NB4 (cell line): ENCODE results near the gene KLHL13.
"Not testable (repeated sequence)": the region's sequence is repeated elsewhere in the genome, so short reads cannot be mapped to it uniquely, and the experiment has no call there.

Source experiments
- DNase-seq: peaks from one replicate; pipeline ENCODE4 v3.0.0; 2010; ENCODE audit warnings: low read depth
- H3K4me3 ChIP-seq: one replicate; pipeline ENCODE4 v1.5.1; 2011; ENCODE audit warnings: mild to moderate bottlenecking, low read depth, low read length, moderate library complexity
- MYC ChIP-seq: IDR thresholded peaks from 2 replicates; pipeline ENCODE4 v1.6.1; 2011; ENCODE audit warnings: low read depth, low read length
- POLR2A ChIP-seq: IDR thresholded peaks from 2 replicates; pipeline ENCODE4 v1.6.1; 2011; ENCODE audit warnings: mild to moderate bottlenecking; ENCODE audit not compliant: insufficient read length; ENCODE audit errors: extremely low read depth
- TF ChIP-seq, protein P1 (sequence below): IDR thresholded peaks from 2 replicates; pipeline ENCODE4 v1.6.1; 2011; ENCODE audit warnings: low read depth, low read length
- TF ChIP-seq, protein P2 (sequence below): IDR thresholded peaks from one replicate; pipeline ENCODE4 v1.5.1; 2012; ENCODE audit warnings: low read depth, low read length

Gene KLHL13

DNA sequence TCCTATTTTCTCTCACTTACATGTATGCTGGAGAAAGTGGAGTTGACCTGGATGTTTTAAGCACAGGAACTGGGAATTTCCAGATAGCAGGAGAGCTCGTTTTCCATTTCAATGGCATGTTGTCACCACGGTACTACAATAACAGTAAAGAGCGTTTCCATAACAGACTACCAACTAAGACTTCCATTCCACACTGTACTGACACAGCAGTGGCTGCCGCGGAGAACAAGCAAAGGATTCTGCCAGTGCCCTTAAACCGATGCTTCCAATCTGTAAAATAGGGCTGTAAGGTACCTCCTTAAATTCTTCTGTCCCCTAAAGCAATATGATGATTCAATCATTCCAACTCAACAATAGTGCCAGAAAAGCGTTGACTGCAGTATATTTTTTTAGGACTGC lies 143.9 kb downstream of the KLHL13 start:
- no peak for DNase-seq
- no peak overlapping the region for H3K4me3 ChIP-seq
- TF ChIP-seq, protein P1, sequence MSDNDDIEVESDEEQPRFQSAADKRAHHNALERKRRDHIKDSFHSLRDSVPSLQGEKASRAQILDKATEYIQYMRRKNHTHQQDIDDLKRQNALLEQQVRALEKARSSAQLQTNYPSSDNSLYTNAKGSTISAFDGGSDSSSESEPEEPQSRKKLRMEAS: no peak
- no peak for TF ChIP-seq POLR2A
- no peak for TF ChIP-seq MYC
- TF ChIP-seq, protein P2, sequence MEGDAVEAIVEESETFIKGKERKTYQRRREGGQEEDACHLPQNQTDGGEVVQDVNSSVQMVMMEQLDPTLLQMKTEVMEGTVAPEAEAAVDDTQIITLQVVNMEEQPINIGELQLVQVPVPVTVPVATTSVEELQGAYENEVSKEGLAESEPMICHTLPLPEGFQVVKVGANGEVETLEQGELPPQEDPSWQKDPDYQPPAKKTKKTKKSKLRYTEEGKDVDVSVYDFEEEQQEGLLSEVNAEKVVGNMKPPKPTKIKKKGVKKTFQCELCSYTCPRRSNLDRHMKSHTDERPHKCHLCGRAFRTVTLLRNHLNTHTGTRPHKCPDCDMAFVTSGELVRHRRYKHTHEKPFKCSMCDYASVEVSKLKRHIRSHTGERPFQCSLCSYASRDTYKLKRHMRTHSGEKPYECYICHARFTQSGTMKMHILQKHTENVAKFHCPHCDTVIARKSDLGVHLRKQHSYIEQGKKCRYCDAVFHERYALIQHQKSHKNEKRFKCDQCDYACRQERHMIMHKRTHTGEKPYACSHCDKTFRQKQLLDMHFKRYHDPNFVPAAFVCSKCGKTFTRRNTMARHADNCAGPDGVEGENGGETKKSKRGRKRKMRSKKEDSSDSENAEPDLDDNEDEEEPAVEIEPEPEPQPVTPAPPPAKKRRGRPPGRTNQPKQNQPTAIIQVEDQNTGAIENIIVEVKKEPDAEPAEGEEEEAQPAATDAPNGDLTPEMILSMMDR: no peak

DNA sequence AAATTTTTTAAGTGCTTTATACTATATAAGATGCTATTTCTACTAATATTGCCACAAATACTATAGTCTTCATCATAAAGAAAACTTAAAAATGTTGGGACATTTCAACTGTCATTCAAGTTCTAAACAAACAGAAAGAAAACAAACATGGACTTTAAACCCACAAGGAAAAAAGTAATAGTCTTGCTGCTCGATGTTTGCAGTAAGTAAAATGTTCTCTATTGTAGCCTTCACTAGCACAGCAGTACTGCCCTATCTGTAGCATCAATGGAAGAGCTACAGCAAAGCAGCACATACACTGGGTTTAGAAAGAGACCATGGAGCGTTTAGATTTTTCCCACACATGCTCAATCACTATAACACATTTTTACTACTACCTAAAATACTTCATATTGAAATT lies 146.8 kb downstream of the KLHL13 start:
- H3K4me3 ChIP-seq: no peak overlapping the region
- TF ChIP-seq, protein P1: no peak
- TF ChIP-seq, protein P2: no peak
- no peak for TF ChIP-seq POLR2A
- TF ChIP-seq MYC: no peak
- no peak for DNase-seq

DNA sequence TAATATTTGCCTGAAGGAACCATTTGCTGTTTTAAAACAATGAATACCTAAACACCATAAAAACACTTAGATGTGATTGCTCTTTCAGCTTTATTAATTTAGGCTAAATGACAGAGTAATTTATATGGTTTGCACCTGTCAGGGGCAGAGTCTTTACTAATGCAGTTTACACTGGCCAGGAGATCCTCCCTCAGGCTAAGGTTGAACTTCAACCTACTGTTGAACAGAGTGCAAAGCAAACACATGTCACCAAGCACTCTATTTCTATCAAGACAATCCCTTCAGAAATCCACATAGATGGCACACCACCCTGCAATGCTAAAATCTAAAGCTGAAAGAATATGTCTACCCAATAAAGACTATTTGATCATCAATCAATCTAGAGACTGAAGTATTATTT lies 147.3 kb downstream of the KLHL13 start:
- TF ChIP-seq, protein P2: no peak
- TF ChIP-seq MYC (no peak), POLR2A (no peak)
- no peak overlapping the region for H3K4me3 ChIP-seq
- DNase-seq: no peak

DNA sequence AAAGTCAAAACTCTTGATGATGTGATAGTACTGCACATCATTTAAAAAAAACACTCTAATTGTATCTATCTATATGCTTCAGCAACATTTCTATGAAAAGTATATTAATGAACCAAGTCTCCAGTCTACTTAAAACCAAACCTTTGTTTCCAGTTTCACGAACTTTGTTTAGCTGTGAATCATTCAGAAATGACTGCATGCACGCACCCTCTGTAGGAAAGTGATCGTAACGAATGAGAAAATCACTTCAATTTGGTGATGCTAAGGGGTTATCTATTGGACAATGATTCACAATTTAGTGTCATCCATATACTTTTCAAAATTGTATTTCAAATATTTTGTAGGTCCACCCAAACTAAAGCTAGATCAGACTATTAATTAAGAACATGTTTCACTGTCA lies 157.6 kb downstream of the KLHL13 start:
- TF ChIP-seq MYC (no peak), POLR2A (no peak)
- TF ChIP-seq, protein P1: no peak
- TF ChIP-seq, protein P2: no peak
- no peak for DNase-seq
- no peak overlapping the region for H3K4me3 ChIP-seq

DNA sequence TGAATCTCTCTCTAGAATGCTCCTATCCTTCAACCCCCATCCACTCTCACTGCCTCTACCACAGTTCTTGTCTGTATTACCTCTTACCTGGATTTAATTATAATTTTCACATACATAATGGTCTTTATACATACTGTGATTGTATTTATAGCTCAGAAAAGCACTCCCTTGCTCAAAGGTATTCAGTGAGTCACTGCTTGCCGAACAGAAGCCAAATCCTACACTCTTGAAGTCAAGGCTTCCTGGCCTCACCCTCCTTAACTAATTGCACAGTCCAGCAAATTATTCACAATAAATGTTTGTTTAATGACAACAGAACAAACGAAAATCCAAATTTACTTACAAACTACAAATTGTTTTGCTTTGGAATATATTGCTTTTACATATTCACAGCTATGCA lies 159.5 kb downstream of the KLHL13 start:
- TF ChIP-seq, protein P1: no peak
- DNase-seq: no peak
- no peak overlapping the region for H3K4me3 ChIP-seq

DNA sequence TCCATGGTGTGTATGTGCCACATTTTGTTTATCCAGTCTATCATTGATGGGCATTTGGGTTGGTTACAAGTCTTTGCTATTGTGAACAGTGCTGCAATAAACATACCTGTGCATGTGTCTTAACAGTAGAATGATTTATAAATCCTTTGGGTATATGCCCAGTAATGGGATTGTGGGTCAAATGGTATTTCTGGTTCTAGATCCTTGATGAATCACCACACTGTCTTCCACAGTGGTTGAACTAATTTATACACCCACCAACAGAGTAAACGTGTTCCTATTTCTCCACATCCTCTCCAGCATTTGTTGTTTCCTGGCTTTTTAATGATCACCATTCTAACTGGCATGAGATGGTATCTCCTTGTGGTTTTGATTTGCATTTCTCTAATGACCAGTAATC lies 177.3 kb downstream of the KLHL13 start:
- DNase-seq: not testable (repeated sequence)

DNA sequence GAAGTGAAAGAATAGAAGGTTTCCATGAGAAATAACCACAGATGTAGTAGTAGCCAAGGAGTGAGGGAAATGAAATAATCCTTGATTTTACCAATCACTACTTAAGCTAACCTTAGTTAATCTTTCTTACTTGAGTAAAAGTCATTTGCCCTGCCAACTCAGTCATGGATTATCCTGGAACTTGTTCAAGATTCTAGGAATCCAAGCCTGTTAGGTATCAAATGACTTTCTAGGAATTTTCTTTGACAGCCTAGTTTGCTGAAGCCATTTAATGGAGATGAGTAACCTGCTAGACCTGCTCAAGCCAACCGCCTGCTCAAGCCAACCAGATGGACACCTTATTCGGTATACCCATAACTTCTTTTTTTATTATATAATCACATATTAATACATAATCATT lies 180.5 kb downstream of the KLHL13 start:
- no peak for DNase-seq
- TF ChIP-seq, protein P1: no peak
- TF ChIP-seq, protein P2: no peak
- TF ChIP-seq MYC: no peak
- no peak for TF ChIP-seq POLR2A
- H3K4me3 ChIP-seq: no peak overlapping the region

More for the DNA sequence above, 177.3 kb downstream of the KLHL13 start:
- not testable (repeated sequence) for H3K4me3 ChIP-seq

DNA sequence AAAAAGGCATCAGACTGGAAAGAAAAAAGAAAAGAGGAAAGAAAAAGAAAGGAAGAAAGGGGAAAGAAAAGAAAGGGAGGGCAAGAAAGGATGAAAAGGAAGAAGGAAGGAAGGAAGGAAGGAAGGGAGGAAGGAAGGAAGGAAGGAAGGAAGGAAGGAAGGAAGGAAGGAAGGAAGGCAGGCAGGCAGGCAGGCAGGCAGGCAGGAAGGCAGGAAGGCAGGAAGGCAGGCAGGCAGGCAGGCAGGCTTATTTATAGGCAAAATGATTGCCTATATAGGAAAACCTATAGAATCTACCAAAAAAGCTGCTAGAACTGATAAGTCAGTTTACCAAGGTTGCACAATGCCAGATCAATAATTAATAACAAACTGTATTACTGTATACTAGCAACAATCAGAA lies 186.5 kb downstream of the KLHL13 start:
- not testable (repeated sequence) for H3K4me3 ChIP-seq, DNase-seq
